HCT116 (cell line): Measurements from ENCODE around the gene FAM43A. TPM values are rescaled to one million over a fixed set of nuclear protein-coding genes. Genes with fewer than 3 reads are reported as not detected.

Source experiments
- ATAC-seq: fragments of 200-7000 bp; cut with Tn5 transposase; 2 replicates; pipeline ENCODE4 v1.9.1; 2020; ENCODE audit warnings: mild to moderate bottlenecking, moderate library complexity
- BruUV-seq: library from RNA; stranded (reverse); fragments of 400-500 nt; replicated peaks from 2 replicates; lab custom pipeline; 2021; lab: Mats Ljungman, UMichigan
- CTCF ChIA-PET: fragments of 300-600 bp; sonication (Branson Sonifier 250); formaldehyde crosslinking; loops from one replicate; lab custom pipeline; 2021; ENCODE audit warnings: antibody characterized with exemption; lab: Charles Lee
- POLR2A ChIA-PET: fragments of 300-600, 350-600 bp; sonication (Branson Sonifier 250); formaldehyde crosslinking; loops from one replicate; lab custom pipeline; 2021; ENCODE audit warnings: antibody characterized with exemption; lab: Charles Lee
- RAD21 ChIA-PET, 2 experiments: fragments of 300-600 bp; sonication (Branson Sonifier 250); formaldehyde crosslinking; loops; one replicate each; lab custom pipeline; 2023; ENCODE audit warnings: low total read pairs in 2 of 2; ENCODE audit not compliant: uncharacterized antibody in 2 of 2, unreplicated experiment in 2 of 2, low non-redundant PET in 1 of 2; lab: Charles Lee
- DNase-seq: peaks from one replicate; pipeline ENCODE4 v3.0.0-alpha.2; 2010; ENCODE audit warnings: low read depth, low spot score
- H2AFZ ChIP-seq: fragments of 200-600 bp; shearing (Covaris generic), sonication (generic); 2 replicates; pipeline ENCODE4 v1.6.1; 2017; ENCODE audit warnings: low read depth, mixed run types, mixed read lengths, antibody characterized with exemption, low read length; ENCODE audit not compliant: poor library complexity, severe bottlenecking
- H3K27ac ChIP-seq: 2 replicates; pipeline ENCODE4 v1.5.1; 2012; ENCODE audit warnings: low read depth, low read length
- H3K27me3 ChIP-seq: fragments of 200-600 bp; sonication (generic); 2 replicates; pipeline ENCODE4 v1.6.1; 2016; ENCODE audit warnings: mixed run types, low read length, mixed read lengths; ENCODE audit not compliant: insufficient read depth
- H3K36me3 ChIP-seq, 2 experiments: fragments of 200-500 bp in 1 of 2; fragments of 200-600 bp in 1 of 2; sonication (Bioruptor generic) in 1 of 2; sonication (generic) in 1 of 2; 2 replicates each; pipeline versions ENCODE4 v1.5.1 to v1.6.1; 2014 to 2016; ENCODE audit warnings: low read length in 2 of 2, inconsistent platforms in 1 of 2, mixed read lengths in 1 of 2, mixed run types in 1 of 2; ENCODE audit not compliant: insufficient read depth in 2 of 2, control insufficient read depth in 1 of 2
- H3K4me1 ChIP-seq, 2 experiments: fragments of 200-600 bp in 1 of 2; sonication (generic) in 1 of 2; 2 replicates each; pipeline versions ENCODE4 v1.5.1 to v1.6.1; 2012 to 2017; ENCODE audit warnings: low read length in 2 of 2, inconsistent platforms in 1 of 2, mild to moderate bottlenecking in 1 of 2, mixed read lengths in 1 of 2, mixed run types in 1 of 2, moderate library complexity in 1 of 2; ENCODE audit not compliant: insufficient read depth in 2 of 2, control insufficient read depth in 1 of 2
- H3K4me2 ChIP-seq: fragments of 200-600 bp; sonication (generic); 2 replicates; pipeline ENCODE4 v1.6.1; 2017; ENCODE audit warnings: mixed run types, low read length, mixed read lengths
- H3K4me3 ChIP-seq, 2 experiments: fragments of 200-600 bp in 1 of 2; sonication (generic) in 1 of 2; replicated peaks in 1 of 2; 2 replicates each; pipeline ENCODE4 v1.5.1; 2011 to 2016; ENCODE audit warnings: low read length in 2 of 2, control low read depth in 1 of 2, low read depth in 1 of 2, mild to moderate bottlenecking in 1 of 2, mixed read lengths in 1 of 2, mixed run types in 1 of 2
- H3K79me2 ChIP-seq: fragments of 200-600 bp; sonication (generic); 2 replicates; pipeline ENCODE4 v1.6.1; 2017; ENCODE audit warnings: mild to moderate bottlenecking, mixed run types, low read length, moderate library complexity, mixed read lengths; ENCODE audit not compliant: insufficient read depth
- H3K9ac ChIP-seq: fragments of 200-600 bp; sonication (generic); 2 replicates; pipeline ENCODE4 v1.6.1; 2016; ENCODE audit warnings: low read length, mixed read lengths
- H3K9me2 ChIP-seq: fragments of 200-600 bp; sonication (generic), shearing (Covaris generic); 2 replicates; pipeline ENCODE4 v1.6.1; 2017; ENCODE audit warnings: mixed run types, mild to moderate bottlenecking, moderate library complexity; ENCODE audit not compliant: insufficient read depth
- H3K9me3 ChIP-seq, 2 experiments: fragments of 200-500 bp in 1 of 2; fragments of 200-600 bp in 1 of 2; sonication (Bioruptor generic) in 1 of 2; sonication (generic) in 1 of 2; 2 replicates each; pipeline ENCODE4 v1.6.1; 2014 to 2017; ENCODE audit warnings: low read length in 2 of 2, mixed read lengths in 2 of 2, inconsistent platforms in 1 of 2, low read depth in 1 of 2, mild to moderate bottlenecking in 1 of 2, mixed run types in 1 of 2, moderate library complexity in 1 of 2; ENCODE audit not compliant: control insufficient read depth in 1 of 2, insufficient read depth in 1 of 2
- H4K20me1 ChIP-seq: fragments of 200-600 bp; sonication (generic), shearing (Covaris generic); 2 replicates; pipeline ENCODE4 v1.6.1; 2017; ENCODE audit warnings: mixed run types, mild to moderate bottlenecking, moderate library complexity; ENCODE audit not compliant: insufficient read depth
- EZH2 ChIP-seq: fragments of 200-600 bp; sonication (generic); IDR thresholded peaks from 2 replicates; pipeline ENCODE4 v1.6.1; 2017; ENCODE audit warnings: antibody characterized with exemption, mixed run types
- EZH2phosphoT487 ChIP-seq: fragments of 200-600 bp; IDR thresholded peaks from 2 replicates; pipeline ENCODE4 v1.6.1; 2018; ENCODE audit warnings: antibody characterized with exemption, borderline replicate concordance
- JUND ChIP-seq: IDR thresholded peaks from 2 replicates; pipeline ENCODE4 v1.6.1; 2012
- POLR2A ChIP-seq: IDR thresholded peaks from 2 replicates; pipeline ENCODE4 v1.7.0; 2011; ENCODE audit warnings: borderline replicate concordance; ENCODE audit not compliant: insufficient read depth, insufficient read length; ENCODE audit errors: extremely low read depth
- POLR2AphosphoS5 ChIP-seq: IDR thresholded peaks from 2 replicates; pipeline ENCODE4 v1.6.1; 2011; ENCODE audit warnings: mild to moderate bottlenecking, low read depth, low read length, moderate library complexity
- RAD21 ChIP-seq: IDR thresholded peaks from 2 replicates; pipeline ENCODE4 v1.6.1; 2012; ENCODE audit warnings: low read depth, mild to moderate bottlenecking
- REST ChIP-seq: IDR thresholded peaks from 2 replicates; pipeline ENCODE4 v1.6.1; 2012; ENCODE audit warnings: low read depth
- SIN3A ChIP-seq: IDR thresholded peaks from 2 replicates; pipeline ENCODE4 v1.6.1; 2012; ENCODE audit warnings: low read depth
- SP1 ChIP-seq: IDR thresholded peaks from 2 replicates; pipeline ENCODE4 v1.6.1; 2012; ENCODE audit warnings: low read depth
- TCF7L2 ChIP-seq: IDR thresholded peaks from 2 replicates; pipeline ENCODE4 v1.7.0; 2011; ENCODE audit warnings: borderline replicate concordance, inconsistent platforms; ENCODE audit not compliant: insufficient read depth, insufficient read length; ENCODE audit errors: extremely low read depth
- intact Hi-C: fragments of 100-400 bp; cut with micrococcal nuclease; formaldehyde crosslinking; loops from 2 replicates; pipeline ENCODE4 v1.10.0; 2022
- total RNA-seq: library from RNA; stranded (reverse); gene quantifications from one replicate; pipeline ENCODE4 v1.2.1, GENCODE V29; 2021; ENCODE audit not compliant: unreplicated experiment
- TF ChIP-seq, protein P1 (sequence below), 3 experiments: fragments of 200-600 bp in 1 of 3; sonication (generic) in 1 of 3; IDR thresholded peaks in 2 of 3; conservative IDR thresholded peaks in 1 of 3; 2 replicates each; pipeline ENCODE4 v1.5.1; 2012 to 2017; ENCODE audit warnings: low read depth in 2 of 3, low read length in 2 of 3, antibody characterized with exemption in 1 of 3, borderline replicate concordance in 1 of 3, control low read depth in 1 of 3, mild to moderate bottlenecking in 1 of 3, mixed read lengths in 1 of 3, mixed run types in 1 of 3, moderate library complexity in 1 of 3; ENCODE audit not compliant: insufficient read depth in 1 of 3
- TF ChIP-seq, protein P2 (sequence below): IDR thresholded peaks from 2 replicates; pipeline ENCODE4 v1.6.1; 2011; ENCODE audit warnings: mild to moderate bottlenecking, low read length, moderate library complexity; ENCODE audit not compliant: insufficient replicate concordance; ENCODE audit errors: extremely low read depth
- TF ChIP-seq, protein P3 (sequence below): IDR thresholded peaks from 2 replicates; pipeline ENCODE4 v1.6.1; 2012

Gene FAM43A
- total RNA-seq, 1 experiment from 2014 or later = 6.8 TPM

DNA sequence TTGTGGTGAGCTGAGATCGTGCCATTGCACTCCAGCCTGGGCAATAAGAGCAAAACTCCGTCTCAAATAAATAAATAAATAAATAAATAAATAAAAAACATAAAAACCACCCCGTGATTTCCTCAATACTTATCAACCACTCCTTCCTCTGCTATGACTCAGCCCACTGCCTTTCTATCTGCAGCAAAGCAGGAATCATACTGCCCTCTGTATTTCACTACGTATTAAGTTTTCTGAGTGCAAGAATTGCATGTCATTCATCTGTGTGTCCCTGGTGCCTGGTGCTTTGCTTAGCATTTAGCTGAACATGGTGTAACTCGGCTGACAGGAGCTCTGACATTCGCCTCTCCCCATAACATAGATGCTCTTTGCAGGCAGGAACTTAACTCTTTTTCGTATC, 20.8 kb upstream of the FAM43A start:
- H3K4me3 ChIP-seq = no peak overlapping the region
- POLR2A ChIA-PET = no interaction called here
- H3K27ac ChIP-seq = no peak overlapping the region
- H3K79me2 ChIP-seq = peaks cover 55% of the 10 kb centered on the region
- ATAC-seq (no peak), DNase-seq (no peak)
- no peaks in the 10 kb centered on the region for H3K27me3 ChIP-seq
- H3K9me2 ChIP-seq = no peaks in the 10 kb centered on the region
- H3K36me3 ChIP-seq = peaks cover 30 to 38% of the 10 kb centered on the region in 2 experiments; a peak in 3 of 4 replicates
- CTCF ChIA-PET = no interaction called here
- intact Hi-C loops = no loop called here
- no peak overlapping the region for H3K9ac ChIP-seq
- RAD21 ChIA-PET = no interaction called here
- BruUV-seq = no TSS peak
- no peak overlapping the region for H3K4me2 ChIP-seq
- H3K4me1 ChIP-seq = no peaks in the 10 kb centered on the region
- H3K9me3 ChIP-seq = no peaks in the 10 kb centered on the region
- H2AFZ ChIP-seq = no peak overlapping the region
- TF ChIP-seq RAD21 (no peak), SP1 (no peak)
- TF ChIP-seq, protein P1, sequence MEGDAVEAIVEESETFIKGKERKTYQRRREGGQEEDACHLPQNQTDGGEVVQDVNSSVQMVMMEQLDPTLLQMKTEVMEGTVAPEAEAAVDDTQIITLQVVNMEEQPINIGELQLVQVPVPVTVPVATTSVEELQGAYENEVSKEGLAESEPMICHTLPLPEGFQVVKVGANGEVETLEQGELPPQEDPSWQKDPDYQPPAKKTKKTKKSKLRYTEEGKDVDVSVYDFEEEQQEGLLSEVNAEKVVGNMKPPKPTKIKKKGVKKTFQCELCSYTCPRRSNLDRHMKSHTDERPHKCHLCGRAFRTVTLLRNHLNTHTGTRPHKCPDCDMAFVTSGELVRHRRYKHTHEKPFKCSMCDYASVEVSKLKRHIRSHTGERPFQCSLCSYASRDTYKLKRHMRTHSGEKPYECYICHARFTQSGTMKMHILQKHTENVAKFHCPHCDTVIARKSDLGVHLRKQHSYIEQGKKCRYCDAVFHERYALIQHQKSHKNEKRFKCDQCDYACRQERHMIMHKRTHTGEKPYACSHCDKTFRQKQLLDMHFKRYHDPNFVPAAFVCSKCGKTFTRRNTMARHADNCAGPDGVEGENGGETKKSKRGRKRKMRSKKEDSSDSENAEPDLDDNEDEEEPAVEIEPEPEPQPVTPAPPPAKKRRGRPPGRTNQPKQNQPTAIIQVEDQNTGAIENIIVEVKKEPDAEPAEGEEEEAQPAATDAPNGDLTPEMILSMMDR (IDR thresholded peaks at IDR 0.05 in 2 of 3, conservative IDR thresholded peaks at IDR 0.05 in 1 of 3; ENCODE audit: borderline replicate concordance in 1 of 3, insufficient read depth in 1 of 3, low read depth in 2 of 3, low read length in 2 of 3) = no peak
- TF ChIP-seq, protein P2, sequence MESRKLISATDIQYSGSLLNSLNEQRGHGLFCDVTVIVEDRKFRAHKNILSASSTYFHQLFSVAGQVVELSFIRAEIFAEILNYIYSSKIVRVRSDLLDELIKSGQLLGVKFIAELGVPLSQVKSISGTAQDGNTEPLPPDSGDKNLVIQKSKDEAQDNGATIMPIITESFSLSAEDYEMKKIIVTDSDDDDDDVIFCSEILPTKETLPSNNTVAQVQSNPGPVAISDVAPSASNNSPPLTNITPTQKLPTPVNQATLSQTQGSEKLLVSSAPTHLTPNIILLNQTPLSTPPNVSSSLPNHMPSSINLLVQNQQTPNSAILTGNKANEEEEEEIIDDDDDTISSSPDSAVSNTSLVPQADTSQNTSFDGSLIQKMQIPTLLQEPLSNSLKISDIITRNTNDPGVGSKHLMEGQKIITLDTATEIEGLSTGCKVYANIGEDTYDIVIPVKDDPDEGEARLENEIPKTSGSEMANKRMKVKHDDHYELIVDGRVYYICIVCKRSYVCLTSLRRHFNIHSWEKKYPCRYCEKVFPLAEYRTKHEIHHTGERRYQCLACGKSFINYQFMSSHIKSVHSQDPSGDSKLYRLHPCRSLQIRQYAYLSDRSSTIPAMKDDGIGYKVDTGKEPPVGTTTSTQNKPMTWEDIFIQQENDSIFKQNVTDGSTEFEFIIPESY = no peak
- H4K20me1 ChIP-seq = peaks cover 5% of the 10 kb centered on the region; the same call in 1 of the 2 replicates

DNA sequence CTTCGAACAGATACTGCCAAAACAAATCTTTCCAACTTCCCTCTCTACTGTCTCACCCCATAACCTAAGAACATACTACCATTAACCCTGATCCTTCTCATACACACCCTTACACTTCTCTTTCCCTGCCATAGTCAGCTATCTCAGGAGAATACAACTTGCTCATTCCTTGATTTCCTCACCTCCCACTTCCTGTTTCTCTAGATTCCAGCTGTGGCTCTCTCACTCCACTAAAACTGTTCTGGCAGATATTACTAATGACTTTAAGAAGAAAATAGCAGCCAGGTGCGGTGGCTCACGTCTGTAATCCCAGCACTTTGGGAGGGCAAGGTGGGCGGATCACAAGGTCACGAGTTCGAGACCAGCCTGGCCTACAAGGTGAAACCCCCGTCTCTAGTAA, 18.3 kb upstream of the FAM43A start:
- no peak overlapping the region for H2AFZ ChIP-seq
- H3K27ac ChIP-seq = no peak overlapping the region
- peaks cover 7 to 12% of the 10 kb centered on the region in 2 experiments; a peak in 3 of 4 replicates for H3K4me1 ChIP-seq
- intact Hi-C loops = no loop called here
- H3K4me3 ChIP-seq = no peak overlapping the region
- H4K20me1 ChIP-seq = peaks cover 12% of the 10 kb centered on the region; the same call in 1 of the 2 replicates
- RAD21 ChIA-PET = no interaction called here
- POLR2A ChIA-PET = no interaction called here
- H3K9ac ChIP-seq = no peak overlapping the region
- H3K27me3 ChIP-seq = no peaks in the 10 kb centered on the region
- no peak for DNase-seq
- no peak for ATAC-seq
- H3K9me2 ChIP-seq = no peaks in the 10 kb centered on the region
- no peak overlapping the region for H3K4me2 ChIP-seq
- CTCF ChIA-PET = no interaction called here
- BruUV-seq = no TSS peak
- H3K79me2 ChIP-seq = peaks cover 56% of the 10 kb centered on the region
- H3K36me3 ChIP-seq = peaks cover 25 to 29% of the 10 kb centered on the region in 2 experiments; a peak in 3 of 4 replicates
- H3K9me3 ChIP-seq = no peaks in the 10 kb centered on the region
- TF ChIP-seq REST = no peak
- no peak for TF ChIP-seq TCF7L2
- TF ChIP-seq POLR2AphosphoS5 = no peak
- TF ChIP-seq POLR2A = no peak
- no peak for TF ChIP-seq JUND
- no peak for TF ChIP-seq SIN3A
- TF ChIP-seq, protein P3, sequence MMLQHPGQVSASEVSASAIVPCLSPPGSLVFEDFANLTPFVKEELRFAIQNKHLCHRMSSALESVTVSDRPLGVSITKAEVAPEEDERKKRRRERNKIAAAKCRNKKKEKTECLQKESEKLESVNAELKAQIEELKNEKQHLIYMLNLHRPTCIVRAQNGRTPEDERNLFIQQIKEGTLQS = no peak
- no peak for TF ChIP-seq EZH2
- no peak for TF ChIP-seq EZH2phosphoT487
